ENCODE results near the gene OPN1MW2.
"Not testable (repeated sequence)": the region's sequence is repeated elsewhere in the genome, so short reads cannot be mapped to it uniquely, and the experiment has no call there.

DNA sequence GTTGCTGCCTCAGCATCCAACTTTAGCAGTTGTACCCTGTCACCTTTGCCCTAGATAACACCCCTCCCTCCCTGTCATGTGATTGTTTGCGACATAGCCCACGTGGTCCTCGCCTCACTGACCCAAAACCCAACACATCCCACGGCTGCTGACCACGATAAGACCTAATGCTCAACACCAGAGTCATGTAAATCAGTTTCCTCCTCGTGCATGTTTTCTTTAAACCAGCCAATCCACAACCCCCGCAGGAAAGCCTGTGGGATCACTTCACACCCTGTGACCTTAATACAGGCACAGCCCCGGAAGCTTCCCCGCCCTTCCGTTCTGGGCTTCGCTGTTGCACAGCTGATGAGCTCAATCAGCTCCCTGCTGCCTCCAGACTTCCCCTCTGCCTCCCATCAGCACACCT is 47.0 kb upstream of the OPN1MW2 start:
- TF ChIP-seq ZNF384 (IDR thresholded peaks at IDR 0.05); HDGF (IDR thresholded peaks at IDR 0.05; ENCODE audit: borderline replicate concordance); FOXK2 (IDR thresholded peaks at IDR 0.05): not testable (repeated sequence)
